Measurements from ENCODE around the gene GNPDA1. TPM values are rescaled to one million over a fixed set of nuclear protein-coding genes. Genes with fewer than 3 reads are reported as not detected.

GNPDA1 gene
- total RNA-seq, 4 donors from 2014 or later, result 16.0 to 46.9 (median 35.4) TPM

DNA sequence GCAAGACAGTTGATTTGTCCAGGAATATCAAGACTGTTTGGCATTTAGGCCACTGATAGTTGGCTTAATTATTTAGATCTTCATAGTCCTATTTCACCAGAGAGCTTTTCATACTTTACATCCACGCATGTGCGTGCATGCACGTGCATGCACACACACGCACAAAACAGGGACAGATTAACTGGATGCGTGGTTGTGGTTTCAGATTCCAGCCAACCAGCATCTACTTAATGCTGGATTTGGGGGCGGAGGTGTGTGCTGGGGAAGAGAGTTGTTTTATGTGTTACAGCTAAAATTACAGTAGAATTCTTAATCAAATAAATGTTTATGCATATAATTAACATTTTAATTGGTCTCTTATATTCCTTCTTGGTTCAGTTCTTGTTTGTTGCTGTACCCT lies 36.7 kb downstream of the GNPDA1 start:
- TF ChIP-seq, protein P1, sequence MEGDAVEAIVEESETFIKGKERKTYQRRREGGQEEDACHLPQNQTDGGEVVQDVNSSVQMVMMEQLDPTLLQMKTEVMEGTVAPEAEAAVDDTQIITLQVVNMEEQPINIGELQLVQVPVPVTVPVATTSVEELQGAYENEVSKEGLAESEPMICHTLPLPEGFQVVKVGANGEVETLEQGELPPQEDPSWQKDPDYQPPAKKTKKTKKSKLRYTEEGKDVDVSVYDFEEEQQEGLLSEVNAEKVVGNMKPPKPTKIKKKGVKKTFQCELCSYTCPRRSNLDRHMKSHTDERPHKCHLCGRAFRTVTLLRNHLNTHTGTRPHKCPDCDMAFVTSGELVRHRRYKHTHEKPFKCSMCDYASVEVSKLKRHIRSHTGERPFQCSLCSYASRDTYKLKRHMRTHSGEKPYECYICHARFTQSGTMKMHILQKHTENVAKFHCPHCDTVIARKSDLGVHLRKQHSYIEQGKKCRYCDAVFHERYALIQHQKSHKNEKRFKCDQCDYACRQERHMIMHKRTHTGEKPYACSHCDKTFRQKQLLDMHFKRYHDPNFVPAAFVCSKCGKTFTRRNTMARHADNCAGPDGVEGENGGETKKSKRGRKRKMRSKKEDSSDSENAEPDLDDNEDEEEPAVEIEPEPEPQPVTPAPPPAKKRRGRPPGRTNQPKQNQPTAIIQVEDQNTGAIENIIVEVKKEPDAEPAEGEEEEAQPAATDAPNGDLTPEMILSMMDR (IDR thresholded peaks at IDR 0.05; ENCODE audit: low read depth), result no peak

DNA sequence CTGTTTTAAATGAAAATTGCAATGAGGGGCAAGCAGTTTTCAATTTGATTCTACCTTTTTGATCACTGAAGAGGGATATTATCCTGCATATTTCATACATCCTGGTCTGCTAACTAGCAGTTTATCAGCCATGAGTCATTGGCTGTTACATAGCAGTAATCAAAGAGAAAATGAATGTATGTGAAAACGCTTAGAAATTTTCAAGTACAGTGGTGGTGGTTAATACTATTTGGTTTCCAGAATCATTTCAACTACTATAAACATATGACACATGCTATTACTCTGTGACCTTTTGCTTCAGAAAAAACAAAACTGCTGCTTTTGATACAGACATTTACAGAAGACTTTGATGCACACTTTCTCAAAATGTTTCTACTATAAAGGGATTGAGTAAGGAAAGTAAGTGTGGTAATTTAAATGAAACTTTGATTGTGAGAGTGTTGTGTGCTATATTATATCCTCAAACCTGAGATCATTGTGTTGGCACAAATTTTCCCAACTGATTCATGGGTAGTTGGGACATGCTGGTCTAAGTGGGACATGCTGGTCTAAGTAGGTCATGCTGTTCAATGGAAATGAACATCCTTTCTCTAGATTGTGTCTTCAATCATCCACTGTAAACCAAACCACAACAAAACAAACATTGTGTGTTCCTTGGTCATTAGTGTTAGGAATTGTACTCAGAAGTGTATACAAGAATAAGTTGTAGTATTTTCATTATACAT lies 38.8 kb downstream of the GNPDA1 start:
- TF ChIP-seq, protein P1 (IDR thresholded peaks at IDR 0.05; ENCODE audit: low read depth), result no peak

DNA sequence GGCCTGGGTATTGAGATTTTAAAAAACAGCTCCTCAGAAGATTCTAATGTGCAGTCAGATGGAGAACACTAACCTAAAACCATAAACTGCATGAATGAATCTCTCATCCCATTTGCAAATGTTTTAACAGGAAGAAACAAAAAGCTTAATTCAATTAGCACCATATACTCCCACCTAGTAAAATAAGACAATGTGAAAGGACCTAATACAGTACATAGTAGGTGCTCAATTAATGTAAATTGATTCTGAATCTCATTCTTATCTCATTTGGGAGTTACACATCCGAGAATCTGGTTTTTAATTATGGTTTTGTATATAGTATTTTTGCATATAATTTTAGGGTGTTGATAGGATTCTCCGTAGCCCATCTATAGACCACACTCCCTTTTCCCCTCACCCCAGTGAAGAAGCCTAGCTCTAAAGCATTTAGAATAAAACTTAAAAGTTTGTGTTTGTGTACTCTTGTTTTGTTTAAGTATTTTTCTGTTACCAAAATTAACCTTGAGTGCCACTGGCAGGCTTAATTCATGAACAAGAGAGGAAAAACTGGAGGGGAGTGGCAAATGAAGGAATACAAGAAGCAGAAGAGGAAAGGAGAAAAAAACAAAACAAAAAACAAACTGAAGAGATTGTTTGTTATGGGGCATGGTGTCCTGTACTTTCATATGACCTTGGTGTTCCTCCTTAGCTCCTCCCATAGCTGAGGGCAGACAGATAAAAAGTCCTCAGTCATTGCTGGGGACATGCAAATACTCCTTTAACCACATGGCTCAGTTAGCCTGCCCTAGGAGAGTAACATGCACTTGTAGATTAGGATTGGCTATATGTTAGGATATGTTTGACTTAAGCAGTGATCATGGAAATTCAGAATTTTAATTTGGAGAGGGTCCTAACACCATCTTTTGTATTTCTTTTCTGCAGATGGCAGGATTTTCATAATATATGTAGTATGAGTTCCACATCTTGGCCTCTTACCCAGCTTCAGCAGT lies 42.8 kb downstream of the GNPDA1 start:
- TF ChIP-seq, protein P1 (IDR thresholded peaks at IDR 0.05; ENCODE audit: low read depth), result no peak

GRCh38 chr5:141968914-141969608 lies 43.8 kb downstream of the GNPDA1 start, which contains the start of gene RNF14:
RNF14 (plus strand) TSS chr5:141969105; CDS start chr5:141973589, 4,484 bp downstream.
- TF ChIP-seq, protein P1 (IDR thresholded peaks at IDR 0.05; ENCODE audit: low read depth), result no peak

GRCh38 chr5:141966963-141967333 lies 45.9 kb downstream of the GNPDA1 start:
- TF ChIP-seq, protein P1 (IDR thresholded peaks at IDR 0.05; ENCODE audit: low read depth), result no peak

- TF ChIP-seq, protein P1 (IDR thresholded peaks at IDR 0.05; ENCODE audit: low read depth), result no peak
Observed at GRCh38 chr5:141966275-141966962, 46.4 kb downstream of the GNPDA1 start.
